HG02610 (cell line): ENCODE measurements around the gene PHF19.

ENCODE experiments used
- ATAC-seq: cut with Tn5 transposase; IDR thresholded peaks from one replicate; pipeline ENCODE4 v1.9.1; 2021; ENCODE audit warnings: mild to moderate bottlenecking, moderate library complexity; ENCODE audit not compliant: unreplicated experiment

PHF19 gene

GRCh38 chr9:120874226-120875194 is 2.5 kb downstream of the PHF19 start:
- ATAC-seq, result no peak

GRCh38 chr9:120873512-120873911 is 3.5 kb downstream of the PHF19 start:
- no peak for ATAC-seq

- ATAC-seq, result no peak
Measured at GRCh38 chr9:120872791-120873502, 4.0 kb downstream of the PHF19 start.

- no peak for ATAC-seq
Measured at GRCh38 chr9:120870206-120870605, 6.8 kb downstream of the PHF19 start.

- no peak for ATAC-seq
Measured at GRCh38 chr9:120869726-120870125, 7.3 kb downstream of the PHF19 start.

- no peak for ATAC-seq
Measured at GRCh38 chr9:120869360-120869687, 7.7 kb downstream of the PHF19 start.

- peak; percentile 96 for ATAC-seq
Measured at GRCh38 chr9:120868676-120869359, 8.2 kb downstream of the PHF19 start.

GRCh38 chr9:120868339-120868675 is 8.7 kb downstream of the PHF19 start:
- no peak for ATAC-seq

GRCh38 chr9:120867676-120868338 is 9.2 kb downstream of the PHF19 start:
- no peak for ATAC-seq

GRCh38 chr9:120866651-120867050 is 10.3 kb downstream of the PHF19 start:
- ATAC-seq, result no peak

- ATAC-seq, result no peak
Measured at GRCh38 chr9:120865809-120866208, 11.2 kb downstream of the PHF19 start.

- no peak for ATAC-seq
Measured at GRCh38 chr9:120865176-120865575, 11.8 kb downstream of the PHF19 start.

GRCh38 chr9:120864719-120865118 is 12.3 kb downstream of the PHF19 start:
- ATAC-seq, result no peak

- ATAC-seq, result no peak
Measured at GRCh38 chr9:120863833-120864232, 13.2 kb downstream of the PHF19 start.

- ATAC-seq, result no peak
Measured at GRCh38 chr9:120862452-120862851, 14.5 kb downstream of the PHF19 start.

GRCh38 chr9:120861935-120862334 is 15.1 kb downstream of the PHF19 start:
- no peak for ATAC-seq

- ATAC-seq, result no peak
Measured at GRCh38 chr9:120860083-120860482, 16.9 kb downstream of the PHF19 start.

- ATAC-seq, result no peak
Measured at GRCh38 chr9:120859361-120859760, 17.6 kb downstream of the PHF19 start.

GRCh38 chr9:120857902-120858301 is 19.1 kb downstream of the PHF19 start:
- ATAC-seq, result no peak

GRCh38 chr9:120857481-120857880 is 19.5 kb downstream of the PHF19 start:
- ATAC-seq, result no peak

GRCh38 chr9:120856700-120857099 is 20.3 kb downstream of the PHF19 start:
- no peak for ATAC-seq
